HCT116 (cell line): ENCODE data around the gene TACC2.

Experiments
- CBX3 ChIP-seq: IDR thresholded peaks from 2 replicates; pipeline ENCODE4 v1.6.1; 2012; ENCODE audit warnings: low read depth
- EZH2 ChIP-seq: fragments of 200-600 bp; sonication (generic); IDR thresholded peaks from 2 replicates; pipeline ENCODE4 v1.6.1; 2017; ENCODE audit warnings: antibody characterized with exemption, mixed run types
- POLR2A ChIP-seq: IDR thresholded peaks from 2 replicates; pipeline ENCODE4 v1.7.0; 2011; ENCODE audit warnings: borderline replicate concordance; ENCODE audit not compliant: insufficient read depth, insufficient read length; ENCODE audit errors: extremely low read depth
- TF ChIP-seq, protein P1 (sequence below), 3 experiments: fragments of 200-600 bp in 1 of 3; sonication (generic) in 1 of 3; IDR thresholded peaks in 2 of 3; conservative IDR thresholded peaks in 1 of 3; 2 replicates each; pipeline ENCODE4 v1.5.1; 2012 to 2017; ENCODE audit warnings: low read depth in 2 of 3, low read length in 2 of 3, antibody characterized with exemption in 1 of 3, borderline replicate concordance in 1 of 3, control low read depth in 1 of 3, mild to moderate bottlenecking in 1 of 3, mixed read lengths in 1 of 3, mixed run types in 1 of 3, moderate library complexity in 1 of 3; ENCODE audit not compliant: insufficient read depth in 1 of 3
- TF ChIP-seq, protein P2 (sequence below): IDR thresholded peaks from 2 replicates; pipeline ENCODE4 v1.6.1; 2012

DNA sequence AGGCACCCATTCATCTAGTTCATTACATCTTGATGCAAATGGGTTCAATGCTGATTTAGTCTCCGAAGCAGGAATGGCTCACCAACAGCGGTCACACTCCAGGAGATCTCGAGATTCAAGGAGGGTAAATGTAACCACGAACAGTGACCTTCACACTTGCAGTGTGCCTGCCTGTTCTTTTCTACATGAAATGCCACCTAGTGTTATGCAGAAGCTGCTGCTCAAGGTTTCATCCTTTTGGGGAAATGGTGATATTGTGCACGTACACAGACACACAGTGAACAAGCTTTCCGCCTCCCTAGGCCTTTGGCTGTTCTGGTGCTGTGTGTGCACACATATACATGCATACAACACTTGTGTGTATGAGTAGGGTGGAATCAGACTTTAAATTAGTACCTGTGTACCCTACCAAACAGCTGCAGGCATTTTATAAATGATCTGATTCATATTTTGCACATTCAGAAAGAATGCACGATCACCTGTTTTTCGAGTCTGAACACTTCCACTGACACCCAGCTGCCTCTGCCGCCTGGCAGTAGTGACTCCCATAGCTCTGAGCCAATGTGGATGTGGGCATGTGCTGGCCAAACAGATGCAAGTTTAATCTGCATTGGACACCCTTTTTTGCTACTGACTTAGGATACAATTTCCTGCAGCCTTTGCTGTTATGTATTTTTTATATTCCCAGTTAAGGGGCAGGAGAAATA is 100.5 kb downstream of the TACC2 start:
- no peak for TF ChIP-seq EZH2
- TF ChIP-seq, protein P1, sequence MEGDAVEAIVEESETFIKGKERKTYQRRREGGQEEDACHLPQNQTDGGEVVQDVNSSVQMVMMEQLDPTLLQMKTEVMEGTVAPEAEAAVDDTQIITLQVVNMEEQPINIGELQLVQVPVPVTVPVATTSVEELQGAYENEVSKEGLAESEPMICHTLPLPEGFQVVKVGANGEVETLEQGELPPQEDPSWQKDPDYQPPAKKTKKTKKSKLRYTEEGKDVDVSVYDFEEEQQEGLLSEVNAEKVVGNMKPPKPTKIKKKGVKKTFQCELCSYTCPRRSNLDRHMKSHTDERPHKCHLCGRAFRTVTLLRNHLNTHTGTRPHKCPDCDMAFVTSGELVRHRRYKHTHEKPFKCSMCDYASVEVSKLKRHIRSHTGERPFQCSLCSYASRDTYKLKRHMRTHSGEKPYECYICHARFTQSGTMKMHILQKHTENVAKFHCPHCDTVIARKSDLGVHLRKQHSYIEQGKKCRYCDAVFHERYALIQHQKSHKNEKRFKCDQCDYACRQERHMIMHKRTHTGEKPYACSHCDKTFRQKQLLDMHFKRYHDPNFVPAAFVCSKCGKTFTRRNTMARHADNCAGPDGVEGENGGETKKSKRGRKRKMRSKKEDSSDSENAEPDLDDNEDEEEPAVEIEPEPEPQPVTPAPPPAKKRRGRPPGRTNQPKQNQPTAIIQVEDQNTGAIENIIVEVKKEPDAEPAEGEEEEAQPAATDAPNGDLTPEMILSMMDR (IDR thresholded peaks at IDR 0.05 in 2 of 3, conservative IDR thresholded peaks at IDR 0.05 in 1 of 3; ENCODE audit: borderline replicate concordance in 1 of 3, insufficient read depth in 1 of 3, low read depth in 2 of 3, low read length in 2 of 3), result 0 out of 6 replicates have a peak, but pooled peaks of 1 of the 3 experiments have one; percentile 9
- no peak for TF ChIP-seq POLR2A
- TF ChIP-seq, protein P2, sequence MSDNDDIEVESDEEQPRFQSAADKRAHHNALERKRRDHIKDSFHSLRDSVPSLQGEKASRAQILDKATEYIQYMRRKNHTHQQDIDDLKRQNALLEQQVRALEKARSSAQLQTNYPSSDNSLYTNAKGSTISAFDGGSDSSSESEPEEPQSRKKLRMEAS, result 0 out of 2 replicates have a peak, but pooled peaks have one; percentile 24
- no peak for TF ChIP-seq CBX3
